Stimulated activated CD4-positive, alpha-beta T cell treated with anti-CD3 and anti-CD28 coated beads, Interleukin-4, amount 100 ng/mL, for 24 hours (primary cell): ENCODE measurements around the gene KLHL24.
A peak's percentile ranks its signal among the peaks of the same experiment; 100 is the strongest.
"Not testable (repeated sequence)": the region's sequence is repeated elsewhere in the genome, so short reads cannot be mapped to it uniquely, and the experiment has no call there.

Experiments
- DNase-seq: peaks from one replicate; pipeline ENCODE4 v3.0.0-alpha.2; 2020

Gene KLHL24

GRCh38 chr3:183635431-183636220, at the start of gene KLHL24:
Gene KLHL24 (plus strand): TSS chr3:183635623. CDS start chr3:183650357, 14,734 bp downstream.
- DNase-seq = peak; percentile 93

GRCh38 chr3:183586477-183586876, 48.9 kb upstream of the KLHL24 start:
- DNase-seq = no peak

- no peak for DNase-seq
These were observed 48.1 kb upstream of the KLHL24 start for GRCh38 chr3:183587336-183587735.

GRCh38 chr3:183590442-183590841, 45.0 kb upstream of the KLHL24 start:
- DNase-seq = no peak

- no peak for DNase-seq
These were observed 43.4 kb upstream of the KLHL24 start for GRCh38 chr3:183591881-183592521.

GRCh38 chr3:183592821-183593220, 42.6 kb upstream of the KLHL24 start:
- no peak for DNase-seq

GRCh38 chr3:183594636-183595035, 40.8 kb upstream of the KLHL24 start:
- no peak for DNase-seq

GRCh38 chr3:183597959-183598358, 37.5 kb upstream of the KLHL24 start:
- no peak for DNase-seq

- not testable (repeated sequence) for DNase-seq
These were observed 24.1 kb upstream of the KLHL24 start for GRCh38 chr3:183611326-183611725.

GRCh38 chr3:183613366-183614285, 21.8 kb upstream of the KLHL24 start:
- DNase-seq = no peak

- DNase-seq = no peak
These were observed 16.9 kb upstream of the KLHL24 start for GRCh38 chr3:183618542-183618941.

- DNase-seq = no peak
These were observed 16.4 kb upstream of the KLHL24 start for GRCh38 chr3:183619010-183619409.

GRCh38 chr3:183619624-183620251, 15.7 kb upstream of the KLHL24 start:
- DNase-seq = no peak

GRCh38 chr3:183620252-183620628, 15.2 kb upstream of the KLHL24 start:
- no peak for DNase-seq

GRCh38 chr3:183622473-183622872, 12.9 kb upstream of the KLHL24 start:
- DNase-seq = not testable (repeated sequence)

GRCh38 chr3:183626877-183627594, 8.4 kb upstream of the KLHL24 start:
- DNase-seq = no peak

GRCh38 chr3:183629546-183630301, 5.7 kb upstream of the KLHL24 start:
- no peak for DNase-seq

GRCh38 chr3:183631715-183632114, 3.7 kb upstream of the KLHL24 start:
- no peak for DNase-seq

GRCh38 chr3:183632725-183633124, 2.7 kb upstream of the KLHL24 start:
- not testable (repeated sequence) for DNase-seq

- no peak for DNase-seq
These were observed 716 bp upstream of the KLHL24 start for GRCh38 chr3:183634707-183635106.

GRCh38 chr3:183635107-183635430, 354 bp upstream of the KLHL24 start:
- no peak for DNase-seq
